ENCODE results near the gene TRAPPC10.

DNA sequence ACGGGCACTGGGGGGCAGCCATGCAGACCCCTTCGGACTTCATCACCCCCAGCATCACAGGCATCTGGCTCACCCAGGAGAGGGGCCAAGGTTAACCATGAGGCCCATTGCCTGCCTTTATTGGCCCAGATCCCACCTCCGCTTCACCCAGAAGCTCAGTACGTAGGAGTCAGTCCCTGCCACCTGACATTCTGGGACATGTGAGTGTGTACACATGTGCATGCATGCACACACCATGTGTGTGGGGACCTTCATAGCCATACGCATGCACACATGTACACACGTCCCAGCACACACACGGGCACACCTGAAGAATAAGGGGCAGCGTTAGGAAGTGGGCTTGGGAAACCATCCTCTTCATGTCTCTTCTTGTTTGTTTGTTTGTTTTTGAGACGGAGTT, 24.1 kb upstream of the TRAPPC10 start:
- TF ChIP-seq, protein P1, sequence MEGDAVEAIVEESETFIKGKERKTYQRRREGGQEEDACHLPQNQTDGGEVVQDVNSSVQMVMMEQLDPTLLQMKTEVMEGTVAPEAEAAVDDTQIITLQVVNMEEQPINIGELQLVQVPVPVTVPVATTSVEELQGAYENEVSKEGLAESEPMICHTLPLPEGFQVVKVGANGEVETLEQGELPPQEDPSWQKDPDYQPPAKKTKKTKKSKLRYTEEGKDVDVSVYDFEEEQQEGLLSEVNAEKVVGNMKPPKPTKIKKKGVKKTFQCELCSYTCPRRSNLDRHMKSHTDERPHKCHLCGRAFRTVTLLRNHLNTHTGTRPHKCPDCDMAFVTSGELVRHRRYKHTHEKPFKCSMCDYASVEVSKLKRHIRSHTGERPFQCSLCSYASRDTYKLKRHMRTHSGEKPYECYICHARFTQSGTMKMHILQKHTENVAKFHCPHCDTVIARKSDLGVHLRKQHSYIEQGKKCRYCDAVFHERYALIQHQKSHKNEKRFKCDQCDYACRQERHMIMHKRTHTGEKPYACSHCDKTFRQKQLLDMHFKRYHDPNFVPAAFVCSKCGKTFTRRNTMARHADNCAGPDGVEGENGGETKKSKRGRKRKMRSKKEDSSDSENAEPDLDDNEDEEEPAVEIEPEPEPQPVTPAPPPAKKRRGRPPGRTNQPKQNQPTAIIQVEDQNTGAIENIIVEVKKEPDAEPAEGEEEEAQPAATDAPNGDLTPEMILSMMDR (IDR thresholded peaks at IDR 0.05): no peak
- no peak for TF ChIP-seq EZH2 (IDR thresholded peaks at IDR 0.05; ENCODE audit: borderline replicate concordance, insufficient read depth, low read depth, low read length, poor library complexity, severe bottlenecking)
